Measurements from ENCODE around the gene SPTAN1.

Gene SPTAN1

GRCh38 chr9:128587453-128587852 lies 35.1 kb downstream of the SPTAN1 start:
- H3K4ac ChIP-seq (ENCODE audit: low read depth in 1 of 2, low read length in 2 of 2), result no peak overlapping the region
- H3K18ac ChIP-seq (ENCODE audit: low read depth in 1 of 2, low read length in 2 of 2), result no peak overlapping the region
- no peak overlapping the region for H2BK12ac ChIP-seq (ENCODE audit: low read length in 2 of 2)
- no peaks in the 10 kb centered on the region for H3K27me3 ChIP-seq (ENCODE audit: control insufficient read depth in 1 of 2, insufficient read depth in 1 of 2, low read length in 2 of 2)
- no peak overlapping the region for H4K91ac ChIP-seq (ENCODE audit: low read length)
- no peak for DNase-seq
- H3K79me1 ChIP-seq (replicated peaks; ENCODE audit: low read length, poor library complexity, severe bottlenecking), result peaks cover 19% of the 10 kb centered on the region
- H2BK15ac ChIP-seq (ENCODE audit: low read depth, poor library complexity, severe bottlenecking), result no peak overlapping the region
- H3K4me2 ChIP-seq (ENCODE audit: low read length, poor library complexity, severe bottlenecking), result no peak overlapping the region
- H2BK5ac ChIP-seq (ENCODE audit: low read depth, low read length, poor library complexity, severe bottlenecking), result no peak overlapping the region
- no peak overlapping the region for H3K14ac ChIP-seq (ENCODE audit: low read length in 2 of 2)
- no peaks in the 10 kb centered on the region for H3K4me1 ChIP-seq (ENCODE audit: control insufficient read depth, insufficient read depth, low read depth, low read length)
- no peak overlapping the region for H3K9ac ChIP-seq (ENCODE audit: low read length)
- H2AFZ ChIP-seq (ENCODE audit: low read depth, low read length), result no peak overlapping the region
- H2AK5ac ChIP-seq (ENCODE audit: low read length, severe bottlenecking), result no peak overlapping the region
- no peak overlapping the region for H3K4me3 ChIP-seq (ENCODE audit: insufficient read depth in 1 of 2, low read depth in 1 of 2, low read length in 2 of 2)
- no peak overlapping the region for H2BK120ac ChIP-seq (ENCODE audit: low read depth, low read length)
- H3K9me3 ChIP-seq (ENCODE audit: control insufficient read depth, low read length), result no peaks in the 10 kb centered on the region
- H3K27ac ChIP-seq (ENCODE audit: low read length, poor library complexity, severe bottlenecking), result no peak overlapping the region
- peaks cover 76 to 91% of the 10 kb centered on the region in 2 experiments for H3K36me3 ChIP-seq (ENCODE audit: control insufficient read depth in 1 of 2, insufficient read depth in 2 of 2, low read depth in 1 of 2, low read length in 2 of 2)
- no peak overlapping the region for H4K8ac ChIP-seq (ENCODE audit: low read length)
- WGBS, result 75% methylated on average over 6 of the region's 6 CpGs
- no peak overlapping the region for H3K23ac ChIP-seq (ENCODE audit: low read length in 2 of 2)

- no peak overlapping the region for H3K23ac ChIP-seq (ENCODE audit: low read length in 2 of 2)
- H4K91ac ChIP-seq (ENCODE audit: low read length), result no peak overlapping the region
- peaks cover 79 to 91% of the 10 kb centered on the region in 2 experiments for H3K36me3 ChIP-seq (ENCODE audit: control insufficient read depth in 1 of 2, insufficient read depth in 2 of 2, low read depth in 1 of 2, low read length in 2 of 2)
- 99% methylated on average over 8 of the region's 11 CpGs for WGBS
- no peaks in the 10 kb centered on the region for H3K27me3 ChIP-seq (ENCODE audit: control insufficient read depth in 1 of 2, insufficient read depth in 1 of 2, low read length in 2 of 2)
- H4K8ac ChIP-seq (ENCODE audit: low read length), result no peak overlapping the region
- H3K4me1 ChIP-seq (ENCODE audit: control insufficient read depth, insufficient read depth, low read depth, low read length), result no peaks in the 10 kb centered on the region
- no peak overlapping the region for H2BK12ac ChIP-seq (ENCODE audit: low read length in 2 of 2)
- H3K27ac ChIP-seq (ENCODE audit: low read length, poor library complexity, severe bottlenecking), result no peak overlapping the region
- no peak overlapping the region for H3K4me3 ChIP-seq (ENCODE audit: insufficient read depth in 1 of 2, low read depth in 1 of 2, low read length in 2 of 2)
- no peak overlapping the region for H2BK5ac ChIP-seq (ENCODE audit: low read depth, low read length, poor library complexity, severe bottlenecking)
- H3K4me2 ChIP-seq (ENCODE audit: low read length, poor library complexity, severe bottlenecking), result no peak overlapping the region
- H3K79me1 ChIP-seq (replicated peaks; ENCODE audit: low read length, poor library complexity, severe bottlenecking), result peaks cover 22% of the 10 kb centered on the region
- H3K9ac ChIP-seq (ENCODE audit: low read length), result no peak overlapping the region
- no peaks in the 10 kb centered on the region for H3K9me3 ChIP-seq (ENCODE audit: control insufficient read depth, low read length)
- H2AK5ac ChIP-seq (ENCODE audit: low read length, severe bottlenecking), result no peak overlapping the region
- H2BK120ac ChIP-seq (ENCODE audit: low read depth, low read length), result no peak overlapping the region
- no peak for DNase-seq
- no peak overlapping the region for H3K18ac ChIP-seq (ENCODE audit: low read depth in 1 of 2, low read length in 2 of 2)
- H2BK15ac ChIP-seq (ENCODE audit: low read depth, poor library complexity, severe bottlenecking), result no peak overlapping the region
- no peak overlapping the region for H2AFZ ChIP-seq (ENCODE audit: low read depth, low read length)
- no peak overlapping the region for H3K4ac ChIP-seq (ENCODE audit: low read depth in 1 of 2, low read length in 2 of 2)
- H3K14ac ChIP-seq (ENCODE audit: low read length in 2 of 2), result no peak overlapping the region
These were observed 36.3 kb downstream of the SPTAN1 start for GRCh38 chr9:128588581-128589233.

- H2AK5ac ChIP-seq (ENCODE audit: low read length, severe bottlenecking), result no peak overlapping the region
- no peak overlapping the region for H4K91ac ChIP-seq (ENCODE audit: low read length)
- H3K9me3 ChIP-seq (ENCODE audit: control insufficient read depth, low read length), result no peaks in the 10 kb centered on the region
- no peak overlapping the region for H4K8ac ChIP-seq (ENCODE audit: low read length)
- H3K23ac ChIP-seq (ENCODE audit: low read length in 2 of 2), result no peak overlapping the region
- no peak overlapping the region for H3K18ac ChIP-seq (ENCODE audit: low read depth in 1 of 2, low read length in 2 of 2)
- H3K27me3 ChIP-seq (ENCODE audit: control insufficient read depth in 1 of 2, insufficient read depth in 1 of 2, low read length in 2 of 2), result no peaks in the 10 kb centered on the region
- H2BK15ac ChIP-seq (ENCODE audit: low read depth, poor library complexity, severe bottlenecking), result no peak overlapping the region
- H2BK5ac ChIP-seq (ENCODE audit: low read depth, low read length, poor library complexity, severe bottlenecking), result no peak overlapping the region
- H3K4ac ChIP-seq (ENCODE audit: low read depth in 1 of 2, low read length in 2 of 2), result no peak overlapping the region
- no peaks in the 10 kb centered on the region for H3K4me1 ChIP-seq (ENCODE audit: control insufficient read depth, insufficient read depth, low read depth, low read length)
- no peak overlapping the region for H2BK120ac ChIP-seq (ENCODE audit: low read depth, low read length)
- no peak overlapping the region for H2AFZ ChIP-seq (ENCODE audit: low read depth, low read length)
- no peak overlapping the region for H3K27ac ChIP-seq (ENCODE audit: low read length, poor library complexity, severe bottlenecking)
- no peak overlapping the region for H3K4me3 ChIP-seq (ENCODE audit: insufficient read depth in 1 of 2, low read depth in 1 of 2, low read length in 2 of 2)
- H3K14ac ChIP-seq (ENCODE audit: low read length in 2 of 2), result no peak overlapping the region
- WGBS, result 96% methylated on average over 6 of the region's 6 CpGs
- peaks cover 77 to 91% of the 10 kb centered on the region in 2 experiments for H3K36me3 ChIP-seq (ENCODE audit: control insufficient read depth in 1 of 2, insufficient read depth in 2 of 2, low read depth in 1 of 2, low read length in 2 of 2)
- H3K4me2 ChIP-seq (ENCODE audit: low read length, poor library complexity, severe bottlenecking), result no peak overlapping the region
- DNase-seq, result no peak
- no peak overlapping the region for H2BK12ac ChIP-seq (ENCODE audit: low read length in 2 of 2)
- H3K9ac ChIP-seq (ENCODE audit: low read length), result no peak overlapping the region
- peaks cover 27% of the 10 kb centered on the region for H3K79me1 ChIP-seq (replicated peaks; ENCODE audit: low read length, poor library complexity, severe bottlenecking)
These were observed 40.7 kb downstream of the SPTAN1 start for GRCh38 chr9:128593039-128593438.

- H2BK15ac ChIP-seq (ENCODE audit: low read depth, poor library complexity, severe bottlenecking), result no peak overlapping the region
- no peaks in the 10 kb centered on the region for H3K9me3 ChIP-seq (ENCODE audit: control insufficient read depth, low read length)
- no peak overlapping the region for H2AFZ ChIP-seq (ENCODE audit: low read depth, low read length)
- no peaks in the 10 kb centered on the region for H3K27me3 ChIP-seq (ENCODE audit: control insufficient read depth in 1 of 2, insufficient read depth in 1 of 2, low read length in 2 of 2)
- H4K91ac ChIP-seq (ENCODE audit: low read length), result no peak overlapping the region
- no peak overlapping the region for H3K23ac ChIP-seq (ENCODE audit: low read length in 2 of 2)
- H3K18ac ChIP-seq (ENCODE audit: low read depth in 1 of 2, low read length in 2 of 2), result no peak overlapping the region
- over 99% methylated on average over 9 of the region's 9 CpGs for WGBS
- H3K4ac ChIP-seq (ENCODE audit: low read depth in 1 of 2, low read length in 2 of 2), result no peak overlapping the region
- DNase-seq, result no peak
- H3K36me3 ChIP-seq (ENCODE audit: control insufficient read depth in 1 of 2, insufficient read depth in 2 of 2, low read depth in 1 of 2, low read length in 2 of 2), result peaks cover 74 to 91% of the 10 kb centered on the region in 2 experiments
- no peak overlapping the region for H2BK12ac ChIP-seq (ENCODE audit: low read length in 2 of 2)
- H3K9ac ChIP-seq (ENCODE audit: low read length), result no peak overlapping the region
- no peak overlapping the region for H3K4me2 ChIP-seq (ENCODE audit: low read length, poor library complexity, severe bottlenecking)
- no peak overlapping the region for H3K14ac ChIP-seq (ENCODE audit: low read length in 2 of 2)
- no peak overlapping the region for H3K4me3 ChIP-seq (ENCODE audit: insufficient read depth in 1 of 2, low read depth in 1 of 2, low read length in 2 of 2)
- no peaks in the 10 kb centered on the region for H3K4me1 ChIP-seq (ENCODE audit: control insufficient read depth, insufficient read depth, low read depth, low read length)
- H3K27ac ChIP-seq (ENCODE audit: low read length, poor library complexity, severe bottlenecking), result no peak overlapping the region
- H4K8ac ChIP-seq (ENCODE audit: low read length), result no peak overlapping the region
- H2BK120ac ChIP-seq (ENCODE audit: low read depth, low read length), result no peak overlapping the region
- H3K79me1 ChIP-seq (replicated peaks; ENCODE audit: low read length, poor library complexity, severe bottlenecking), result peaks cover 25% of the 10 kb centered on the region
- no peak overlapping the region for H2BK5ac ChIP-seq (ENCODE audit: low read depth, low read length, poor library complexity, severe bottlenecking)
- no peak overlapping the region for H2AK5ac ChIP-seq (ENCODE audit: low read length, severe bottlenecking)
These were observed 41.5 kb downstream of the SPTAN1 start for GRCh38 chr9:128593856-128594255.

All from mesenchymal stem cell (in vitro differentiated cells and primary cell).